Ovary (tissue), 3 donors: ENCODE results near the gene AP1G2.

ENCODE experiments used
- POLR2A ChIP-seq: fragments of 450-650 bp; IDR thresholded peaks from one replicate; pipeline ENCODE4 v1.6.1; 2017; ENCODE audit warnings: antibody characterized with exemption, mild to moderate bottlenecking, moderate library complexity
- TF ChIP-seq, protein P1 (sequence below), 3 donors: fragments of 450-650 bp in 2 of 3; fragments of 200-600 bp in 1 of 3; IDR thresholded peaks; one replicate each; pipeline versions ENCODE4 v1.5.1 to v1.8.0; 2016 to 2022; ENCODE audit warnings: antibody characterized with exemption in 3 of 3, mild to moderate bottlenecking in 1 of 3
- donor health status: DM: no; HTN: no; CAD: no.

DNA sequence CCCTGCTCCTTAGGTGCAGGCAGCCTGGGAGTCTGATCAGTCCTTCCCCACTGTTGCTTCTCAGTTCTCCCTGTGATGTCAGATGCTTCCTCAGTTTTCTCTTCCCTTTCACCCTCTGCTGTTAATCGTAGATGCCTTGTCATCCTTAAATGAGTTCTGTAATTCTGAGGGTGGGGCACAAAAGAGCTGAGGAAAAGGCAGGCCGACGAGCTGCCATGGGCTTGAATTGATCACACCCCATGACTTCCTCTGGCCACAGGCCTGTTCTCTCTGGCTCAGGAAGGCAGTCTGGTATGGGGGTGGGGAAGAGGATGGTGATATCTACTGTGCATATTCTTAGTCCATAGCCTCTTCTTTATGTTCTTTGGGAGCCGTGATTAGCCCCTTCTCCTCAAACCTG lies 5.2 kb upstream of the AP1G2 start:
- TF ChIP-seq POLR2A: no peak
- TF ChIP-seq, protein P1, sequence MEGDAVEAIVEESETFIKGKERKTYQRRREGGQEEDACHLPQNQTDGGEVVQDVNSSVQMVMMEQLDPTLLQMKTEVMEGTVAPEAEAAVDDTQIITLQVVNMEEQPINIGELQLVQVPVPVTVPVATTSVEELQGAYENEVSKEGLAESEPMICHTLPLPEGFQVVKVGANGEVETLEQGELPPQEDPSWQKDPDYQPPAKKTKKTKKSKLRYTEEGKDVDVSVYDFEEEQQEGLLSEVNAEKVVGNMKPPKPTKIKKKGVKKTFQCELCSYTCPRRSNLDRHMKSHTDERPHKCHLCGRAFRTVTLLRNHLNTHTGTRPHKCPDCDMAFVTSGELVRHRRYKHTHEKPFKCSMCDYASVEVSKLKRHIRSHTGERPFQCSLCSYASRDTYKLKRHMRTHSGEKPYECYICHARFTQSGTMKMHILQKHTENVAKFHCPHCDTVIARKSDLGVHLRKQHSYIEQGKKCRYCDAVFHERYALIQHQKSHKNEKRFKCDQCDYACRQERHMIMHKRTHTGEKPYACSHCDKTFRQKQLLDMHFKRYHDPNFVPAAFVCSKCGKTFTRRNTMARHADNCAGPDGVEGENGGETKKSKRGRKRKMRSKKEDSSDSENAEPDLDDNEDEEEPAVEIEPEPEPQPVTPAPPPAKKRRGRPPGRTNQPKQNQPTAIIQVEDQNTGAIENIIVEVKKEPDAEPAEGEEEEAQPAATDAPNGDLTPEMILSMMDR (IDR thresholded peaks at IDR 0.05): no peak
